HEK293 (cell line): ENCODE data around the gene VEGFB.
A peak's percentile ranks its signal among the peaks of the same experiment; 100 is the strongest.

Source experiments
- CTCF ChIP-seq: fragments of 450-650 bp; formaldehyde crosslinking; IDR thresholded peaks from 2 replicates; pipeline ENCODE4 v1.5.1; 2016; ENCODE audit warnings: missing biosample characterization, missing genetic modification characterization
- PBX3 ChIP-seq: sonication (generic); formaldehyde crosslinking; IDR thresholded peaks from 2 replicates; pipeline ENCODE4 v1.8.1; 2022; ENCODE audit warnings: mild to moderate bottlenecking, moderate library complexity, missing genetic modification reagents
- TCF7L2 ChIP-seq: IDR thresholded peaks from 2 replicates; pipeline ENCODE4 v1.6.1; 2011; ENCODE audit warnings: low read depth, mild to moderate bottlenecking, inconsistent platforms, low read length, moderate library complexity, borderline replicate concordance
- WT1 ChIP-seq: fragments of 450-650 bp; formaldehyde crosslinking; IDR thresholded peaks from 2 replicates; pipeline ENCODE4 v1.5.1; 2016; ENCODE audit warnings: missing biosample characterization, missing genetic modification characterization
- ZBTB20 ChIP-seq: fragments of 450-650 bp; formaldehyde crosslinking; IDR thresholded peaks from 2 replicates; pipeline ENCODE4 v1.5.1; 2016; ENCODE audit warnings: missing biosample characterization, missing genetic modification characterization
- ZNF138 ChIP-seq: fragments of 450-650 bp; formaldehyde crosslinking; IDR thresholded peaks from 2 replicates; pipeline ENCODE4 v1.5.1; 2016; ENCODE audit warnings: missing biosample characterization, missing genetic modification characterization, borderline replicate concordance
- ZNF174 ChIP-seq: fragments of 450-650 bp; formaldehyde crosslinking; IDR thresholded peaks from 2 replicates; pipeline ENCODE4 v1.5.0; 2017; ENCODE audit warnings: missing biosample characterization, mild to moderate bottlenecking, missing genetic modification characterization
- ZNF274 ChIP-seq, 2 experiments: fragments of 200-500 bp in 1 of 2; fragments of 450-650 bp in 1 of 2; sonication (Bioruptor generic) in 1 of 2; formaldehyde crosslinking in 1 of 2; IDR thresholded peaks; 2 replicates each; pipeline versions ENCODE4 v1.5.1 to v1.6.1; 2014 to 2016; ENCODE audit warnings: borderline replicate concordance in 1 of 2, inconsistent platforms in 1 of 2, low read length in 1 of 2, missing biosample characterization in 1 of 2, missing genetic modification characterization in 1 of 2

DNA sequence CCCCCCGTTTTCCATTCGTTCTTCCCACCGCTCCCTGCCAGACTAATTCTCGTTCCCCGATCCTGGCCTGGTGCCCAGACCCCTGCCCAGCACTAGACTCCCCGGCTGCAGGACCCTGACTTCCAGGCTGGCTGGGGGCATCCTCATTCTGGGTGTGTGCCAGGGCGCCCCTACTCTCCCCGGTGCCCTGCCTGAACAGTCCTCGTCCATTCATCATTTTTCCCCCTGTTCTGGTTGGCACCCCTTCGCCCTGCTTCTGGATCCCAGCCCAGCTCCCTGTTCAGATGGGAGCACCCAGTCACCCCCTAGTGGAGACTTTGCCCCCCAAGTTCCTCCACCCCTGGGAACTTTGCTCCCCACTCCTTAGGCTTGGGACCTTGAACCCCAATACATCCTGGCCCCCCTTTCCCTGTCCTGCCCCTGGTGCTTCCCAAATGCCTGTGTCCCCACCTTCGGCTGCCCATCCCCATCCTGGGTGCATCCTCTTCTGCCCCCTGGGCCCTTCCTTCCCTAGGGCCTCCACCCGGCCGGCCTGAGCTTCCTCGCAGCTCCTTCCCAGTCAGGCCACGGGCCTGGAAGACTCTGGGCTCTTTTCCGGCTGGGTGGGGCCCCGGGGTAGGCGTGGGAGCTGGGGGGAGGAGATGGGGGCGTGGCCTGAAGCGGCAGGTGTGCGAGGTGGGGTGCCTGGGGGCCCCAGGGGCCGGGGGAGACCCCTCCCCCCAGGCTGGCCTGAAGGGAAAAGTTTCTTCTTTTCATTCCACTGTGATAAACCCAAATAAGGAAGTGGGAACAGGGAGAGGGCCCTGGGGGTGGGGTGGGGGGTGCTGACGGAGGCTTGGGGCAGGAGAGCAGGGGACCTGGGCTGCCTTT, 17.9 kb downstream of the VEGFB start:
- TF ChIP-seq ZNF174 (tag by site-specific recombination) (no peak), PBX3 (CRISPR knock-in tag) (no peak), ZNF274 (IDR thresholded peaks at IDR 0.05; ENCODE audit: low read length) (no peak), ZNF274 (tag by site-specific recombination; IDR thresholded peaks at IDR 0.05; ENCODE audit: borderline replicate concordance) (no peak), CTCF (tag by site-specific recombination) (peak; percentile 91), ZBTB20 (peak; percentile 20; the same call in 1 of the 2 replicates), TCF7L2 (no peak), WT1 (tag by site-specific recombination) (no peak), ZNF138 (tag by site-specific recombination) (no peak)
